ENCODE data around the gene PALS2.

PALS2 gene

GRCh38 chr7:24619978-24620377, 46.7 kb downstream of the PALS2 start:
- Histone ChIP-seq H3K4me1 (ENCODE audit: control insufficient read depth, insufficient read depth, low read length) (peaks cover 2% of the 10 kb centered on the region), H3K9ac (ENCODE audit: low read length) (no peak overlapping the region), H3K36me3 (ENCODE audit: control insufficient read depth, insufficient read depth, low read length, severe bottlenecking) (no peaks in the 10 kb centered on the region), H3K4me3 (ENCODE audit: low read length) (no peak overlapping the region), H3K27me3 (replicated peaks; ENCODE audit: control insufficient read depth, insufficient read depth, low read length) (no peaks in the 10 kb centered on the region), H3K9me3 (ENCODE audit: control insufficient read depth, low read length) (peaks cover 3% of the 10 kb centered on the region)
- no peak for DNase-seq (ENCODE audit: low read depth)

- no peaks in the 10 kb centered on the region for H3K36me3 ChIP-seq (ENCODE audit: control insufficient read depth, insufficient read depth, low read length, severe bottlenecking)
- DNase-seq (ENCODE audit: low read depth): no peak
- H3K4me3 ChIP-seq (ENCODE audit: low read length): no peak overlapping the region
- no peak overlapping the region for H3K9ac ChIP-seq (ENCODE audit: low read length)
- peaks cover 2% of the 10 kb centered on the region for H3K4me1 ChIP-seq (ENCODE audit: control insufficient read depth, insufficient read depth, low read length)
- no peaks in the 10 kb centered on the region for H3K27me3 ChIP-seq (replicated peaks; ENCODE audit: control insufficient read depth, insufficient read depth, low read length)
- H3K9me3 ChIP-seq (ENCODE audit: control insufficient read depth, low read length): no peaks in the 10 kb centered on the region
These were observed 49.5 kb downstream of the PALS2 start for GRCh38 chr7:24622646-24623182.
